KMS-11 (cell line): ENCODE measurements around the gene LIME1.

Experiments used
- H2AFZ ChIP-seq: fragments of 200-600 bp; sonication (generic); 2 replicates; pipeline ENCODE4 v1.6.1; 2016; ENCODE audit warnings: antibody characterized with exemption, mixed run types, low read depth
- H3K27ac ChIP-seq: fragments of 200-600 bp; sonication (generic); 2 replicates; pipeline ENCODE4 v1.6.1; 2016; ENCODE audit warnings: mild to moderate bottlenecking, mixed run types
- H3K27me3 ChIP-seq: fragments of 200-600 bp; sonication (generic); 2 replicates; pipeline ENCODE4 v1.6.1; 2017; ENCODE audit warnings: mild to moderate bottlenecking, low read depth, mixed run types, moderate library complexity; ENCODE audit not compliant: insufficient read depth
- H3K36me3 ChIP-seq: fragments of 200-600 bp; sonication (generic); 2 replicates; pipeline ENCODE4 v1.6.1; 2017; ENCODE audit warnings: mild to moderate bottlenecking, mixed run types; ENCODE audit not compliant: insufficient read depth
- H3K4me1 ChIP-seq: fragments of 200-600 bp; sonication (generic); 2 replicates; pipeline ENCODE4 v1.6.1; 2016; ENCODE audit warnings: mild to moderate bottlenecking, low read depth, mixed run types; ENCODE audit not compliant: poor library complexity, severe bottlenecking
- H3K4me2 ChIP-seq: fragments of 200-600 bp; sonication (generic); 2 replicates; pipeline ENCODE4 v1.7.0; 2016; ENCODE audit warnings: mild to moderate bottlenecking, mixed run types
- H3K4me3 ChIP-seq: fragments of 200-600 bp; sonication (generic); IDR thresholded peaks from 2 replicates; pipeline ENCODE4 v1.6.1; 2017; ENCODE audit warnings: low read depth, low read length, mixed read lengths; ENCODE audit not compliant: insufficient read depth
- H3K79me2 ChIP-seq: fragments of 200-600 bp; sonication (generic); 2 replicates; pipeline ENCODE4 v1.6.1; 2016; ENCODE audit warnings: low read depth, mixed run types; ENCODE audit not compliant: insufficient read depth
- H3K9ac ChIP-seq: fragments of 200-600 bp; sonication (generic); 2 replicates; pipeline ENCODE4 v1.6.1; 2016; ENCODE audit warnings: mild to moderate bottlenecking, mixed run types
- H4K20me1 ChIP-seq: fragments of 200-600 bp; sonication (generic); 2 replicates; pipeline ENCODE4 v1.6.1; 2016; ENCODE audit warnings: mild to moderate bottlenecking, mixed run types; ENCODE audit not compliant: insufficient read depth
- CTCF ChIP-seq: fragments of 200-600 bp; sonication (generic); conservative IDR thresholded peaks from 2 replicates; pipeline ENCODE4 v1.6.1; 2017; ENCODE audit warnings: low read depth, mild to moderate bottlenecking, antibody characterized with exemption, low read length, moderate library complexity, mixed read lengths

LIME1 gene

GRCh38 chr20:63768591-63769515 is 32.4 kb downstream of the LIME1 start:
- no peak overlapping the region for H2AFZ ChIP-seq
- peaks cover 97% of the 10 kb centered on the region for H3K27me3 ChIP-seq
- TF ChIP-seq CTCF: no peak
- no peak overlapping the region for H3K4me3 ChIP-seq
- no peak overlapping the region for H3K27ac ChIP-seq
- H3K36me3 ChIP-seq: no peaks in the 10 kb centered on the region
- H3K4me2 ChIP-seq: no peak overlapping the region
- H3K4me1 ChIP-seq: no peaks in the 10 kb centered on the region
- no peaks in the 10 kb centered on the region for H3K79me2 ChIP-seq
- no peaks in the 10 kb centered on the region for H4K20me1 ChIP-seq
- H3K9ac ChIP-seq: no peak overlapping the region

GRCh38 chr20:63769891-63770474 is 33.5 kb downstream of the LIME1 start:
- no peak overlapping the region for H3K4me2 ChIP-seq
- no peaks in the 10 kb centered on the region for H4K20me1 ChIP-seq
- H3K27me3 ChIP-seq: peaks cover 89% of the 10 kb centered on the region
- H2AFZ ChIP-seq: no peak overlapping the region
- H3K27ac ChIP-seq: no peak overlapping the region
- H3K36me3 ChIP-seq: no peaks in the 10 kb centered on the region
- H3K4me1 ChIP-seq: no peaks in the 10 kb centered on the region
- no peaks in the 10 kb centered on the region for H3K79me2 ChIP-seq
- no peak overlapping the region for H3K4me3 ChIP-seq
- no peak for TF ChIP-seq CTCF
- H3K9ac ChIP-seq: no peak overlapping the region

- H4K20me1 ChIP-seq: no peaks in the 10 kb centered on the region
- H3K4me2 ChIP-seq: no peak overlapping the region
- H3K4me1 ChIP-seq: no peaks in the 10 kb centered on the region
- no peak for TF ChIP-seq CTCF
- no peaks in the 10 kb centered on the region for H3K36me3 ChIP-seq
- H3K79me2 ChIP-seq: no peaks in the 10 kb centered on the region
- H2AFZ ChIP-seq: no peak overlapping the region
- no peak overlapping the region for H3K9ac ChIP-seq
- H3K27ac ChIP-seq: no peak overlapping the region
- H3K4me3 ChIP-seq: no peak overlapping the region
- H3K27me3 ChIP-seq: peaks cover 79% of the 10 kb centered on the region
Measured at GRCh38 chr20:63771046-63771707, 34.7 kb downstream of the LIME1 start.

GRCh38 chr20:63772781-63773518 is 36.5 kb downstream of the LIME1 start:
- Histone ChIP-seq H3K4me2 (no peak overlapping the region), H2AFZ (peak overlapping the region; percentile 10; the same call in 1 of the 2 replicates), H3K79me2 (no peaks in the 10 kb centered on the region)

More at GRCh38 chr20:63772781-63773518, 36.5 kb downstream of the LIME1 start:
- Histone ChIP-seq H3K36me3 (no peaks in the 10 kb centered on the region), H3K9ac (no peak overlapping the region), H4K20me1 (no peaks in the 10 kb centered on the region), H3K27ac (no peak overlapping the region), H3K4me3 (no peak overlapping the region), H3K27me3 (peaks cover 76% of the 10 kb centered on the region), H3K4me1 (no peaks in the 10 kb centered on the region)
- no peak for TF ChIP-seq CTCF
